Stimulated activated naive CD4-positive, alpha-beta T cell treated with Interleukin-2 at 50 U/mL for 16 hours (primary cell): ENCODE results near the gene FAM72D.
"Not testable (repeated sequence)": the region's sequence is repeated elsewhere in the genome, so short reads cannot be mapped to it uniquely, and the experiment has no call there.

Source experiments
- DNase-seq: peaks from one replicate; lab custom pipeline; 2025; lab: John Stamatoyannopoulos, UW

Gene FAM72D

GRCh38 chr1:145146308-145146707 lies 50.5 kb downstream of the FAM72D start:
- DNase-seq = not testable (repeated sequence)

GRCh38 chr1:145147172-145147571 lies 51.4 kb downstream of the FAM72D start:
- not testable (repeated sequence) for DNase-seq

GRCh38 chr1:145155421-145155820 lies 59.6 kb downstream of the FAM72D start:
- not testable (repeated sequence) for DNase-seq

- not testable (repeated sequence) for DNase-seq
These were observed 60.1 kb downstream of the FAM72D start for GRCh38 chr1:145155873-145156272.

- not testable (repeated sequence) for DNase-seq
These were observed 61.3 kb downstream of the FAM72D start for GRCh38 chr1:145156891-145157610.

GRCh38 chr1:145157715-145158114 lies 61.9 kb downstream of the FAM72D start:
- not testable (repeated sequence) for DNase-seq

GRCh38 chr1:145161046-145161752 lies 65.4 kb downstream of the FAM72D start:
- not testable (repeated sequence) for DNase-seq
